Endothelial cell of umbilical vein (primary cell): ENCODE measurements around the gene ETV6.

Experiments
- EZH2 ChIP-seq: IDR thresholded peaks from 2 replicates; pipeline ENCODE4 v1.6.1; 2012; ENCODE audit warnings: borderline replicate concordance, low read depth, mild to moderate bottlenecking, moderate library complexity, low read length, inconsistent platforms; ENCODE audit not compliant: severe bottlenecking
- FOS ChIP-seq: IDR thresholded peaks from 2 replicates; pipeline ENCODE4 v1.6.1; 2011; ENCODE audit warnings: mild to moderate bottlenecking, low read length, moderate library complexity, borderline replicate concordance; ENCODE audit not compliant: insufficient read depth
- GATA2 ChIP-seq: IDR thresholded peaks from 2 replicates; pipeline ENCODE4 v1.7.0; 2011; ENCODE audit warnings: low read depth, mild to moderate bottlenecking, moderate library complexity, mixed read lengths, low read length; ENCODE audit not compliant: insufficient read length, insufficient read depth
- JUN ChIP-seq: IDR thresholded peaks from 2 replicates; pipeline ENCODE4 v1.6.1; 2011; ENCODE audit warnings: borderline replicate concordance, low read depth; ENCODE audit not compliant: insufficient read length, insufficient read depth
- MYC ChIP-seq: IDR thresholded peaks from one replicate; pipeline ENCODE4 v1.6.1; 2011; ENCODE audit warnings: mild to moderate bottlenecking, low read depth, low read length
- POLR2A ChIP-seq: IDR thresholded peaks from 2 replicates; pipeline ENCODE4 v1.6.1; 2012; ENCODE audit warnings: low read depth, mild to moderate bottlenecking, control low read depth, low read length
- POLR2AphosphoS5 ChIP-seq: IDR thresholded peaks from 2 replicates; pipeline ENCODE4 v1.6.1; 2012; ENCODE audit warnings: low read depth, mild to moderate bottlenecking, control low read depth, low read length, moderate library complexity; ENCODE audit not compliant: insufficient read depth
- TF ChIP-seq, protein P1 (sequence below), 2 donors: IDR thresholded peaks; 1 replicate in 1 of 2; 2 replicates in 1 of 2; pipeline ENCODE4 v1.5.1; 2011; ENCODE audit warnings: low read length in 2 of 2, mild to moderate bottlenecking in 2 of 2, moderate library complexity in 2 of 2, control low read depth in 1 of 2, inconsistent platforms in 1 of 2, low read depth in 1 of 2; ENCODE audit not compliant: insufficient read depth in 1 of 2; ENCODE audit errors: extremely low read depth in 1 of 2
- TF ChIP-seq, protein P2 (sequence below): IDR thresholded peaks from 2 replicates; pipeline ENCODE4 v1.6.1; 2011; ENCODE audit not compliant: insufficient read depth, insufficient read length

DNA sequence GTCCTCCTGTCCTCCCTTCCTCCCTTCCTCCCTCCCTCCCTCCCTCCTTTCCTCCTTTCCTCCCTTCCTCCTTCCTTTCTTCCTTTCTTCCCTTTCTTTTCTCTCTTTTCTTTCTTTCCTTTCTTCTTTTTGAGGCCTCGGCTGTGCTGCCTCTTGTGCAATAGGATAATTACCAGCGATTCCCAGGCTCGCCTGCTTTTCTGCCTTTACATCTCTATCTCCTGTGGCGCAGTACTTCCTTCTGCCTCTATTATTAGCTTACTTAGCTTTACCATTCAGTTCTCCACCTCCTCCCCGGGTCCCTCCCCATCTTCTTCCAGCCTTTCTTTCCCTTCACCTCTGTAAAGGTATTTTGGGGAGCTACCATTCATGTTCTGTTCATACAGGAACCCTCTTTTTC is 19.9 kb downstream of the ETV6 start:
- TF ChIP-seq, protein P1, sequence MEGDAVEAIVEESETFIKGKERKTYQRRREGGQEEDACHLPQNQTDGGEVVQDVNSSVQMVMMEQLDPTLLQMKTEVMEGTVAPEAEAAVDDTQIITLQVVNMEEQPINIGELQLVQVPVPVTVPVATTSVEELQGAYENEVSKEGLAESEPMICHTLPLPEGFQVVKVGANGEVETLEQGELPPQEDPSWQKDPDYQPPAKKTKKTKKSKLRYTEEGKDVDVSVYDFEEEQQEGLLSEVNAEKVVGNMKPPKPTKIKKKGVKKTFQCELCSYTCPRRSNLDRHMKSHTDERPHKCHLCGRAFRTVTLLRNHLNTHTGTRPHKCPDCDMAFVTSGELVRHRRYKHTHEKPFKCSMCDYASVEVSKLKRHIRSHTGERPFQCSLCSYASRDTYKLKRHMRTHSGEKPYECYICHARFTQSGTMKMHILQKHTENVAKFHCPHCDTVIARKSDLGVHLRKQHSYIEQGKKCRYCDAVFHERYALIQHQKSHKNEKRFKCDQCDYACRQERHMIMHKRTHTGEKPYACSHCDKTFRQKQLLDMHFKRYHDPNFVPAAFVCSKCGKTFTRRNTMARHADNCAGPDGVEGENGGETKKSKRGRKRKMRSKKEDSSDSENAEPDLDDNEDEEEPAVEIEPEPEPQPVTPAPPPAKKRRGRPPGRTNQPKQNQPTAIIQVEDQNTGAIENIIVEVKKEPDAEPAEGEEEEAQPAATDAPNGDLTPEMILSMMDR (IDR thresholded peaks at IDR 0.05; ENCODE audit: extremely low read depth in 1 of 2, insufficient read depth in 1 of 2, low read depth in 1 of 2, low read length in 2 of 2) = no peak
- TF ChIP-seq POLR2A (no peak), EZH2 (no peak), GATA2 (no peak), POLR2AphosphoS5 (no peak), MYC (no peak), FOS (no peak), JUN (no peak)
- TF ChIP-seq, protein P2, sequence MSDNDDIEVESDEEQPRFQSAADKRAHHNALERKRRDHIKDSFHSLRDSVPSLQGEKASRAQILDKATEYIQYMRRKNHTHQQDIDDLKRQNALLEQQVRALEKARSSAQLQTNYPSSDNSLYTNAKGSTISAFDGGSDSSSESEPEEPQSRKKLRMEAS = no peak
